RKO (cell line): ENCODE data around the gene ADGRL3.

Experiments
- DNase-seq: peaks from one replicate; pipeline ENCODE4 v3.0.0-alpha.2; 2016; ENCODE audit warnings: low spot score

ADGRL3 gene

DNA sequence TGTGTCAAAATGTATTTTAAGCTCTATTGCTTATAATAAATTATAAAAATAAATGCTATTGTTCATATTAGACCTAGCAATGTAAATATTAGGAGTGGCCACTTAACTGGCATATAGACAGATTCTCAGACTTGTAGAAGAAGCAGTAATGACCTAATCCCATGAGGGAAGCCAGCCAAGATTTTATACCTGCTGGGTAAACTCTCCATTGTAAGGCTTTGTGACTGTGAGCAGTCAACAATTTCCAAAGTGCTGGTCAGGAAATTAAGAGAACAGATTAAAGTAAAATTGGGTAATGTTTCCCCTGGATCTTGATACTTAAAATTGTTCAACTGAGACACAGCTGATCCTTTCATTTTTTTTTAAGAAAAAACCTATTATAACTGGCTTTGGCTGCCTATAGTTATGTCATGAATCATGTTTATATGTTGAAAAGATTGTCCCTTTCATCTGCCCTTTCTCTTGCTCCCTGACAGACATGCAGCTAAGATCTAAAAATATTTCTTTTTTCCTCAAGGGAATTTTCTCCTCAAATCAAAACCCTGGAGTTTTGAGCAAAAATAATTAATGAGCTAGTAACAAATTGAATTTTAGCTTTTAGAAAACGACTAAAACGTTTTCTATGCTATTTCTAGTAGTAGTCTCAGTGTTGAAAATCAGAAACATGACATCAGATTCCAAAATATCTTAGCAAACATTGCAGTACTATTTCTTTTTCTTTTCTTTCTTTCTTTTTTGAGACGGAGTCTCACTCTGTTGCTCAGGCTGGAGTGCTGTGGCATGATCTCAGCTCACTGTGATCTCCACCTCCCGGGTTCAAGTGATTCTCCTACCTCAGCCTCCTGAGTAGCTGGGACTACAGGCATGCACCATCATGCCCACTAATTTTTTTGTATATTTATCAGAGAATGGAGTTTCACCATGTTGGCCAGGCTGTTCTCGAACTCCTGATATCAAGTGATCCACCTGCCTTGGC lies 77.9 kb downstream of the ADGRL3 start:
- no peak for DNase-seq

DNA sequence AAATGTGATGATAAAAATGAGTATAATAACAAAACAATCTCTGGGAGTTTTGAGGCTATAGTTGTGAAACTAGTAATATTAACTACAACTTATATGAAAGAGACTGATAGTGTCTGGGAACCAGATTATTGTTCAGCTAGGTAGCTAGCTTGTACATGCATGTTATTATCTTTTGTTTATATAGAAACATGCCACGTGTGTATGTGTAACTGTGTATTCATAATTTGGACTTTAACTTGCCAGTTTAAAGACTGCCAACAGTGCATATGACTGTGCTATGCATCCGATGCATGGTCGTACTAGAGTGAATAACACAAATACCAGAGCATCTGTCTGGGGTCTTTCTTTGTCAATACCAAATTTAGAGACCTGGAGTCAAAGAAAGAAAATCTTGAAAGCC lies 92.2 kb downstream of the ADGRL3 start:
- DNase-seq, result no peak

DNA sequence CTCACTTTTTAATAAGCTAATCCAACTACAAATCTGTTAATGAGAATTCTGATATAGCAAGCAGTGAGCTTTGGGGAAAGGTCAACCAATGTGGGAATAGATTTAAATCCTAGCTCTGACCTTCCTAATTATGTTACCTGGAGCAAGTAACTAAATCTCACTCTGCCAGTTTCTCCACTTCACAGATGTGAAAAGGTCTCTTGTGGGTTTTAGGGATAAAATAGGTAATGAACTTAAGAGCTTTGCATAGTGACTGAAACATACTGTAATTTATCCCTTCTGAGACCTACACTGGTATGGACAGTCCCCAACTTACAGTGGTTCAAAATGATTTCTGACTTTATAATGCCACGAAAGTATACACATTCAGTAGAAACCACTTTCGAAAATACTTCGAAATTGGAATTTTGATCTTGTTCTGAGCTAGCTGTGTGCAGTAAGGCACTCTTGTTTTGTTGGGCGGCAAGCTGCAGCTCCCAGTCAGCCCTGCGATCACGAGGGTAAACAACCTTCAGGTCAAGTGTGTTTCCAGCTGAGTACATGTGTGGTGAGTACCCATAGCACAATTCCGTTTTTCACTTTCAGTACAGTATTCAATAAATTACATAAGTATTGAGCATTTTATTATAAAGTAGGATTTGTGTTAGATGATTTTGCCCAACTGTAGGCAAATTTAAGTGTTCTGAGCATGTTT lies 93.7 kb downstream of the ADGRL3 start:
- no peak for DNase-seq

DNA sequence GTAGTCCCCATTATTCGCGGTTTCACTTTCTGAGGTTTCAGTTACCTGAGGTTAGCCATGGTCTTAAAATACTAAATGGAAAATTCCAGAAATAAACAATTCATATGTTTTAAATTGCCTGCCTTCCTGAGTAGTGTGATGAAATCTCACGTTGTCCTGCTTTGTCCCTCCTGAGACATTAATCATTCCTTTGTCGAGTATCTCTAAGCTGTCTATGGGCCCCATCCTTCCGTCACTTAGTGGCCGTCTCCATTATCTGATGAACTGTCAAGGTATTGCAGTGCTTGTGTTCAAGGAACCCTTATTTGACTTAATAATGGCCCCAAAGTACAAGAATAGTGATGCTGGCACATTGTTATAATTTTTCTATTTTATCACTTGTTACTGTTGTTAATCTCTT lies 94.8 kb downstream of the ADGRL3 start:
- no peak for DNase-seq

DNA sequence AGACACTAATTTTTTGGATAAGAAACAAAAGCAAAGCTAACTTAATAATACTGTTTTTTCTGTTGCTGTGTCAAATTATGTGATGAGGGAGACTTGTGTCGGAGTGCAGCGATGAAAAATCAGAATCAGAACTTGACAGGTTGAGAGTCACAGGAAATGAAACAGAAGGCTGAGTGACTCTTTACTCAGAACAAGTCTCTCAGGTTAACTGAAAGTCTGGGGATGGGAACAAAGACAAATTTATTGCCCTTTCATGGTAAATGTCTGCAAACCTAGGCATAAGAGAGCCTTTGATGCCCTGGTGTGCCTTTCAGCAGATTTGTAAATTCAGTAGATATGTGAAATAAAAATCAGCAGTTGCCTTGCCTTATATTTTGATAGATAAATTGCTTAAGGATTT lies 96.0 kb downstream of the ADGRL3 start:
- no peak for DNase-seq

DNA sequence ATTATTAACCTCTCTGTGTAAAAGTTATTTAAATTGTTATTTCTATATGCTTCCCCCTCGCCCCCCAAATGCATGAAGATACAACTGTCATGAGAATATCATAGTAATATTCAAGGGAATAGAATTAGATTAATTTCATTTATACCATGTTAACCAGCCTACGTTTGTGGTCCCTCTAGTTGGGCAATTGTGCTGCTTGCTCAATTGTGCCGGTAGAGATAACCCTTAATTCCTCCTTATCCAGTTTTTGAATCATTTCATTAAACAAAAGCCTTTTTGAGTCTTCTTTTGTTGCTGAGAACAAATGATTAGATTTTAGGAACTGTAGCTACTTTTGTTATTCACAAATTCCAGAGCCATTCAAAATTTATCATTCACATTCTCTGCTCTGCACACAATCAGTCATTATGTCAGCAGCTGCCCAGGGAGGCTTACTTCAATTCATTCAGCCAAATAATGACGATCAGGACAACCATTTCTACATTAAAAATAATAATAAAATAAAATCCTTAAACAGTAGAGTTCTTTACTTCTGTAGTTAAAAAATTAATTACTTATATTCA lies 98.1 kb downstream of the ADGRL3 start:
- no peak for DNase-seq

DNA sequence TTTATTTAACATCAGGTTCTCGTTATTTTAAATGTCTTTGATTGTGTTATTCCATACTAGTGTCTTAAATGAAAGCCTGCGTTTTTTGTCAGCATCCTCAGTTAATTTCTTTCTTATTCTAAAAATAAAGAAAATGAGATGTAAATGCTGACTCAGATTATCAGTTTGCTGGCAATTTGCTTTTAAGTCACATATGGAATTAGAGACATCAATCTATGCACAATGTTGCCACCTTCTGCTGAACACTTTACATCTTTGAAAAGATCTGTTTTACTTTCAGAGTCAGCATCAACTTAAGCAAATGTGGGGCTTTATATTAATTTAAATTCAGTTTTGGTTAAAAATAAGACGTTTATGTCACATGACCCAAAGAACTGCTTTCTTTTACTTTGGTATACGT lies 99.2 kb downstream of the ADGRL3 start:
- no peak for DNase-seq

DNA sequence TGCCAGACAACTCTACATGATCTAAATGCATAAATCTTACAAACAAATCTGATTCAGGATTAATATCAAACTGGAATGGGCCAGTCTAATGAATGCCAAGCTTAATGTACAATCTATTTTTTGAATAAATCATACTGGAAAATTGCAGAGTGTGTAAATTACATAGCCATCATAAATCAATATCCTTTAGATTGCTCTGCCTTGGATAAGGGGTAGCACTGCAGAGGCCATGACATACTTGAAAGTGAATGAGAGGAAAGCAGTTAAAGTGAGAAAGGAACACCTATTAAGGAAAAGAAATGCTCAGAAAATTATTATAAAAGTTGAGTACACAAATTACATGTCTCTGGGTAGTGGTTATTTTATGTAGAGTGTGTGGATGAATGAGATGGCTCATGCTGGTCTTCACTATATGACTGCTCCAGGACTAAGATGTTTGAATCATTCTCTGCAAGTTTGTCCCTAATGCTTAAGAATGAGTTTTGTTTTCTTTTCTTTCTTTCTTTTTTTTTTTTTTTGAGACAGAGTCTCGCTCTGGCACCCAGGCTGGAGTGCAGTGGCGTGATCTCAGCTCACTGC lies 100.2 kb downstream of the ADGRL3 start:
- DNase-seq, result no peak

DNA sequence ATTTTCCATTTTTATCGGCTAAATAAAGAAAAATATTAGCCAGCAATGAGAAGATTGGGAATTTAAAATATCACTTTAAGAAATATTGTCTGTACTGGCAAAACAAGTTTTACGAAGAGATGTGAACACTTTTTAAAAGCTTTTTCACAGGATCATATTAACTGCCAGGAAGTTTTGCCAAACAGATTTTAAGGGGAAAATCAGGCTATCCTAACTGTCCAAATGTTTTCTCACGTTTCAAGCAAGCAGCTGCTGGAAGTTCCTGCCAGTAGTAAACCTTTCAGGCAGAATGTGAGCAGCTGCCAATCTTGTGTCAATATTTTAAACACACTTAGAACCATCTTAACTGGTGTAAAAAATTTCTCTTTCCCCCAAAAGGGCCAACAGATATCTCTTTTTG lies 101.1 kb downstream of the ADGRL3 start:
- DNase-seq, result no peak

DNA sequence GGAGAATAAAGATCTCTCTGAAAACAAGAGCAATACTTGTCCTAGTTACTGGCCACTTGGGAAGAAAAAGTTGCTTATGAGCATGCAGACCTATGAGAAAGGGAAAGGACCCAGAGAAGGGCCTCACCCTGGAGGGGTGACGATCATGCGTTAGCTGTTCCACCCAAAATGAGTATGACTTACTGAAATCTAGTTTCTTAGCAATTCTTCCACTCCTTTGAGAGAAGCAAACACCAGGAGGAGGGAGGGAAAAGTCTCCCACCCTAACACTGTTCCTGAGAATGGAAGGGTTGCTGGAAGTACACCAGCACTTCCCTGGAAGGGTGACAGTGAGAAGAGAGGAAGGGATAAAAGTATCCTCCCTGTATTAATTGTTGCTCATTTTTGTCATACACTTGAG lies 107.9 kb downstream of the ADGRL3 start:
- no peak for DNase-seq

DNA sequence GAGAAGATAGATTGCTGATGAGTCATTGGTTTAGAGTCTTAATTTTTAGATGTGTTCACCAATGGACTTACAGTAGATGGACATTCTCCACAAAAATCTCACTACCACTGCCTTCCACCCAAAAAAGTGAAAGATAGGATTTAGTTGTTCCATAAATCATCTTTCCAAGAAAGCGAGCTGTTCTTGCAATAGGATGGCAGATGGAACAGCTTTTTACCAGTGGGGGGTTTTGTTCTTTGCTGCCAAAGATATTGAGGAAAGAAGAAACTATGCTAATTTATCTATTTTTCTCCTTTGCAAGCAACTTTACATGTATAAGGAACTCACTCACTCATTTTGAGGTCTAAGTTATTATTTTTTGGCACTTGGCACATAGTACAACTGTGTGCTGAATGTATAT lies 109.5 kb downstream of the ADGRL3 start:
- no peak for DNase-seq

DNA sequence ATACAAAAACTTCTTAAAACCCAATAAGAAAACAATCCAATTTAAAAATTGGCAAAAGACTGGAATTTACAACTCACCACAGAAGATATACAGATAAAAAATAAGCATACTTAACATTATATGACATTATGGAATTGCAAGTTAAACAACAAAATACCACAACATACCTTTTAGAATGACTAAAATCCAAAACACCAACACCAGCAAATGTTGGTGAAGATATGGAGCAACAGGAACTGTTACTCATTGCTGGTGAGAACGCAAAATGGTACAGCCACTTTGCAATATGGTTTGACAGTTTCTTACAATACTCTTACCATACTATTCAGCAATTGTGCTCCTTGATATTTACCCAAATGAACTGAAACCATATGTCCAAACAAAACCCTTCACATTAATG lies 112.4 kb downstream of the ADGRL3 start:
- no peak for DNase-seq

DNA sequence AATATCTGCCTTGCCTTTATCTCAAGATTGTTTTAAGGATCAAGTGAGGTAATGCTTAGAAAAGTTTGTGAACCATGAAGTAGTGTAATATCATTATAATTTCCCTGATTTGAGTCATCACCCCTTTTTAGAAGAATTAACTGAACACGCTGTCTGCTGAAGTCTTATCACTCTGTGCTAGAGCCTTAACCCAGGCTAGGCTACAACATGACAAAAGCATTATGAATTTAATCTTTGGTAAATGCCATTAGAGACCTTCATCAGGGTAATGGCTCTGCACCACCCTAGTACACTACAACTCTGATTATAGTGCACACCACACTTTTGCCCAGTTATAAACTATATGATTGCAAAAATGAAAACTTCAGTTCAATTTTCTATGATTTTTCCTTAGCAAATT lies 118.3 kb downstream of the ADGRL3 start:
- no peak for DNase-seq

DNA sequence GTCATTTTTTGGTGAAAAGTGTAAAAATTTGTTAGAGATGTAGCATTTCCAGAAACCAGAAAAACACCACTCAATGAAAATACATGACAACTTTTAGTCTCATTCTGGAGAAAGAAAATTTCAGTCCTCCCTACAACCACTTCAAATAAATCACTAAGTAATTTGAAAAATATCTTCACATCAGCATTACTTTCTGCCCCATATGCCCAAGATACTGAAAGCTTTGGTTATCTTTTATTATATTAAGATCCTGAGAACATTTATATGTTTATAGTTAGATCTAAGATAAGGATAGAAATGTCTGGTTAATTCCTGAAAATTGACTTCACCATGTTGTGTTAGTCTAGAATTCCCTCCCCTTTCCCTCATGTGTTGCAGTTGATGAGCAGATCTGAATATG lies 119.0 kb downstream of the ADGRL3 start:
- no peak for DNase-seq

DNA sequence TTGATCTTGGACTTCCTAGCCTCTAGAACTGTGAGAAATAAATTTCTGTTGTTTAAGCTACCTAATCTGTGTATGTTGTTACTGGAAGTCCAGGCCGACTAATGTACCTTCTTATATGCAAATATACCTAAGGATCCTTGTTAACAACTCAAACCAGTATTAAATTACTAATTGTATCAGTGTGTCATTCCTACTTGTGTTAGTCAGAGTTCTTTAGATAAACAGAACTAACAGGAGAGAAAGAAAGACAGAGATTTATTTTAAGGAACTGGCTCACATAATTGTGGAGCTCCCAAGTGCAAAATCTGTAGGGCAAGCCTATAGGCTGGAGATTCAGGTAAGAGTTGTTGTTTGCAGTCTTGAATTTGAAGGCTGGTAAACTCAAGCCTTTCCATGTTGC lies 120.0 kb downstream of the ADGRL3 start:
- DNase-seq, result no peak

DNA sequence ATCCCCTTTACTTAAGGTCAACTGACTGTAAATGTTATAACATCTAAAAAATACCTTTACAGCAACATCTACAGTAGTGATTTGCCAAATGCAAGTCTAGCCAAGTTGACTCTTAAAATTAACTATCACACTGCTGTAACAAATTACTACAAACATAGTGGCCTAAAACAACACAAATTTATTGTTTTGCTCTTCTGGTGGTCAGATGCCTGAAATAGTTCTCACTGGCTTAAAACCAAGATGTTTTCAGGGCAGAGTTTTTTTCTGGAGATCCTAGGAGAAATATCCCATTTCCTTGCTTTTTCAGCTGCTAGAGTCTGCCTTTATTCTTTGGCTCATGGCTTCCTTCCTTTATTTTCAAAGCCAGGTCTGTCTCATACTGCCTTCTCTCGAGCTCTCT lies 120.5 kb downstream of the ADGRL3 start:
- no peak for DNase-seq

DNA sequence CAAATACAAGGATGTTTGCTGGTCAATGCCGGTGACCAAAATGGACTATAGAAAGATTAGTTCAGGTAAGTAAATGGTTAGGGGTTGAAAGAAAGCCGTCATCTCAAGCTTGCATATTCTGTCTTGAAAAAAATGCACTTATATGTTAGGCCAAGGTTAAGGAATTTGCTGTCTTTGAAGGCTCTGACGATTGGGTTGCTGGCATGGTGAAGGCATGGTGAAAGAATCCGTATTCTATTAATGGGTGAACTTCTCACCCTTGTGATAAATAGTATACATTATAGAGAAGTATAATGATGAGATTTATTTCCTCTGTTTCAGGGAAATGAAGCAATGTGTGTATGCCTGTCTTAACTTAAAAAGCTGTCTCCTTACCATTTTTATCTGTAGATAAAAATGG lies 132.6 kb downstream of the ADGRL3 start:
- DNase-seq, result no peak

DNA sequence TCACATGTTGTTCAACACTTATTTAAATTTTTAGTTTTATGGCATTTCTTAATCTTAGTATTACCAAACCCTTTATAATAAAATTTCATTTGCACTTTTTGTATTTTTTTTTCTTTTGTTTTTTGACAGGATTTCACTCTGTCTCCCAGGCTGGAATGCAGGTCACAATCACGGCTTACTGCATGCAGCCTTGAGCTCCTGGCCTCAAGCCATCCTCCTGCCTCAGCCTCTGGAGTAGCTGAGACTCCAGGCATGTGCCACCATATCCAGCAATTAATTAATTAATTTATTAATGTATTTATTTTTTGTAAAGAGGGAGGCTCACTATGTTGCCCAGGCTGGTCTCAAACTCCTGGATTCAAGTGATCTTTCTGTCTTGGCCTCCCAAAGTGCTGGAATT lies 133.4 kb downstream of the ADGRL3 start:
- DNase-seq, result no peak

DNA sequence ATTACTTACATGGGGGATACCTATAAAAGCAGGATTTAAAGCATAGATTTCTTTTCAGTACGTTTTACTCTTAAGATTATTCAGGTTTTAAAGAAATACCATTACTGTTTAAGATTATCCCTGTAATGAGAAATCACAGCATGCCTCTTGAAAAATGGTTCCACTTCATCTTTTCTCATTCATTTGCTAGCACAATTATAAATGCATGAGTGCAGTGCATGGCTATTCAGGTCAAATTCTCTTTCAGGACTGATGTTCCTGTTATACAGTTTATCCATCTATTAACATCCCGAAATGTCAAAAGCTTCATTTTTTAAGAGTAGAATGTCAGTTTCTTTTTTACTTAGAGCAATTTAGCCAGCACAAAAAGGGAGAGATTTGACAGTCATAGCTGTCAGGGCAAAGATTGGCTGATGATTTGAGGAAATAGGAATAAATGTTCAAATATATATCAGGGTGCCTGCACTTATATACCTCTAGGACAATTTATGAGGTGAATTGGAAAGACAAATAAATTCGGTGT lies 135.2 kb downstream of the ADGRL3 start:
- DNase-seq, result no peak

DNA sequence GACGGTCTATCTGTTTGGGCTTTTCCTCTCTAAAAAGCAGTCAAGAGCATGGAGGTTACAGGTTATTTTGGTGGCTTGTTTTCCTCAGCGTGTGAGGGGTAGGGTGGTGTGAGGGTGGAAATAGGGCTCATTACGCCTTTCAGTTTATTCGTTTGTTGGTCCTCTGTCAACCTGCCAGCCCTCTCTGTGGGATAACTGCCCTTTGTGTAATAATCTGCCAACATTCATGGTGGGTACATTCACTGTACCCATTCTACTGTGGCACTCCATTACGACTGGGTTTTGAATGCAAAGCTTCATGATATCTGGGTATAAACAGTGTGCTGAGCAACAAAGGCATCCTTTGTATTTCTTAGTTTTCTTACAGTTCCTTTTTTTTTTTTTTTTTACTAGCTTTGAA lies 136.4 kb downstream of the ADGRL3 start:
- DNase-seq, result no peak

DNA sequence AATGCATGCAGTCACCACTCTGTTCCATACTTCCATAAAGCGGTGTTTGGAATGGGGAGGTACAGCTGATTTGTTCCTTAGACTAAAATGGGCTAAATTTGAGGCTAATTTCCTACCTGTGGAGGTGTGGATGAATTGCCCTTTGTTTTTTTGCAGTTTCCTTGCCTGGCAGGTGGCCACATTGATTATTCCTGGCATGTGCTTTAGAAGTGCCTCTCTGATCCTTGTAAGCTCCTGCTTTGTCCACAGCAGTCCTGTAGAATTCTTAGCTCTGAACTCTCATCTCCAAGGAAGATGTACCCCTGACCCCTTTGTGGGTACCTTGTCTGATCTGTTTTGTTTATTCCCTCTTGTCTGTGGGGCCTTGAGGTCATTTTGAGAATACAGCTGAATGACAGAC lies 136.8 kb downstream of the ADGRL3 start:
- no peak for DNase-seq

DNA sequence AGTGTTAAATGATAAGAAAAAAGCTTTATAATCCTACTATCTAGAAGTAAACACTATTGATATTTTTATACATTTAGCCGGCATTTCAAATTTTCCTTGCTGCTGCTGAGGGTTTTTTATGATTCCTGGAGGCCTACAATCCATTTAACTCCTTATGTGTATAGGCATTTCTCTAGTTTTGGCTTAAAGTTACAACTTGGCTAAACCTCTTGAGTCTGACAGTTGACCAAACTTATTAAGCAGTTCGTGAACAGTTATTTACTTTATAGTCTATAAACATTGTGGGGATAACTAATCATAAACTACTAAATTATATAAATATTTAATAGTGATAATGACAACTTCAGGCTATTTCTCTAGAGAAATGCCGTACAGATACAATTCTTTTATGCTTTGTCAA lies 141.9 kb downstream of the ADGRL3 start:
- DNase-seq, result no peak

DNA sequence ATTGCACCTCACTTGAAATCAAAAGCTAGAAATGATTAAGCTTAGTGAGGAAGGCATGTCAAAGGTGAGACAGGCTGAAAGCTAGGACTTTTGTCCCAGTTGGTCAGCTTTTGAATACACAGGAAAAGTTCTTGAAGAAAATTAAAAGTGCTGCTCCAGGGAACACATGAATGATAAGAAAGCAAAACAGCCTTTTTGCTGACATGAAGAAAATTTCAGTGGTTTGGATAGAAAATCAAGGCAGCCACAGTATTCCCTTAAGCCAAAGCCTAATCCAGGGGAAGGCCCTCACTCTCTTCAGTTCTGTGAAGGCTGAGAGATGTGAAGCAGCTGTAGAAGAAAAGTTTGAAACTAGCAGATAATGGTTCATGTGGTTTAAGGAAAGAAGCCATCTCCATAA lies 150.8 kb downstream of the ADGRL3 start:
- no peak for DNase-seq
